ENCODE measurements around the gene WARS2.

GRCh38 chr1:119097380-119097779 lies 43.1 kb downstream of the WARS2 start:
- TF ChIP-seq POLR2A (IDR thresholded peaks at IDR 0.05) (no peak), CTCF (IDR thresholded peaks at IDR 0.05 in 4 of 5, conservative IDR thresholded peaks at IDR 0.05 in 1 of 5) (no peak)

Measured in gastrocnemius medialis (tissue), 4 donors.